Suprapubic skin (tissue), 4 donors: ENCODE measurements around the gene NMNAT2. TPM values are rescaled to one million over a fixed set of nuclear protein-coding genes. Genes with fewer than 3 reads are reported as not detected.

Experiments
- DNase-seq, 2 donors: peaks; one replicate each; pipeline ENCODE4 v3.0.0-alpha.2; 2019; ENCODE audit warnings: low spot score in 2 of 2
- H3K27ac ChIP-seq: fragments of 200-600 bp; sonication (generic); one replicate; pipeline ENCODE4 v1.5.1; 2019
- H3K27me3 ChIP-seq: fragments of 200-600 bp; sonication (generic); one replicate; pipeline ENCODE4 v1.5.1; 2019
- H3K36me3 ChIP-seq: fragments of 200-600 bp; sonication (generic); one replicate; pipeline ENCODE4 v1.5.1; 2019
- H3K4me1 ChIP-seq: fragments of 200-600 bp; sonication (generic); one replicate; pipeline ENCODE4 v1.5.1; 2019
- H3K4me3 ChIP-seq: fragments of 200-600 bp; sonication (generic); one replicate; pipeline ENCODE4 v1.5.1; 2019; ENCODE audit warnings: mild to moderate bottlenecking
- H3K9me3 ChIP-seq: fragments of 200-600 bp; sonication (generic); one replicate; pipeline ENCODE4 v1.5.1; 2019
- CTCF ChIP-seq, 2 donors: fragments of 200-600 bp in 1 of 2; fragments of 450-650 bp in 1 of 2; sonication (generic) in 1 of 2; IDR thresholded peaks; one replicate each; pipeline ENCODE4 v1.5.1; 2016 to 2019; ENCODE audit warnings: antibody characterized with exemption in 2 of 2, mild to moderate bottlenecking in 1 of 2, moderate library complexity in 1 of 2
- EP300 ChIP-seq: sonication (generic); formaldehyde crosslinking; IDR thresholded peaks from one replicate; pipeline ENCODE4 v1.6.1; 2017; ENCODE audit warnings: antibody characterized with exemption
- POLR2A ChIP-seq, 2 donors: fragments of 450-650 bp; IDR thresholded peaks; one replicate each; pipeline ENCODE4 v1.6.1; 2017; ENCODE audit warnings: antibody characterized with exemption in 2 of 2, mild to moderate bottlenecking in 2 of 2, moderate library complexity in 2 of 2
- POLR2AphosphoS5 ChIP-seq, 3 donors: sonication (generic); formaldehyde crosslinking; IDR thresholded peaks; one replicate each; pipeline ENCODE4 v1.6.1; 2017; ENCODE audit warnings: antibody characterized with exemption in 3 of 3
- WGBS: methylation state at CpG from one replicate; pipeline ENCODE4 v1.1.5; 2018; 5-methylcytosine and 5-hydroxymethylcytosine counted together
- total RNA-seq, 4 donors: library from RNA; depleted of rRNA; stranded (reverse); fragments of >200 nt; gene quantifications; one replicate each; pipeline ENCODE4 v1.1.0, GENCODE V29; 2016

The NMNAT2 gene
- total RNA-seq, 4 donors from 2014 or later: 0.48 to 0.81 (median 0.68) TPM

- WGBS: 62% methylated on average over 3 of the region's 3 CpGs
- Histone ChIP-seq H3K27ac (no peak overlapping the region), H3K27me3 (no peaks in the 10 kb centered on the region), H3K4me1 (peaks cover 6% of the 10 kb centered on the region), H3K36me3 (no peaks in the 10 kb centered on the region), H3K4me3 (no peak overlapping the region), H3K9me3 (no peaks in the 10 kb centered on the region)
- no peak for TF ChIP-seq POLR2A (IDR thresholded peaks at IDR 0.05)
- no peak for TF ChIP-seq EP300
- TF ChIP-seq CTCF (IDR thresholded peaks at IDR 0.05): no peak
- TF ChIP-seq POLR2AphosphoS5 (IDR thresholded peaks at IDR 0.05): no peak
- no peak for DNase-seq
Observed at GRCh38 chr1:183301239-183301638, 116.9 kb downstream of the NMNAT2 start.

DNA sequence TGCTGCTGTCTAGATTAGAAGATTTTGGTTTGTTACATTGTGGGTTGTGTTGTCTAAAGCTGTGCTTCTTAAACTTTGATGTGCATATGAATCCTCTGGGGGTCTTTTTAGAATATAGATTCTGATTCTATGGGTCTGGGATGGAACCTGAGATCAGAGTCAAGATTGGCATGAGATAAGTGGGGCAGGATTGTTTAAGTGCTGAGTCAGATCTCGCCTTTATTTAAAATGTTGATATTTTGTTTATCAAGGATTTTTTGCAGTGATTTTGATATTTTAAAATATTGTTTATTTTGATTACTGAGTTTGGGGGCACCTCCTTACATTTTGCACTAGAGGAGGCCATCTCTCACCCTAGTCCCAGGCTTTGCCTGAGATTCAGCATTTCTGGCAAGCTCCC is 117.4 kb downstream of the NMNAT2 start:
- 86% methylated on average over 1 of the region's 1 CpG for WGBS
- no peaks in the 10 kb centered on the region for H3K9me3 ChIP-seq
- no peak overlapping the region for H3K27ac ChIP-seq

DNA sequence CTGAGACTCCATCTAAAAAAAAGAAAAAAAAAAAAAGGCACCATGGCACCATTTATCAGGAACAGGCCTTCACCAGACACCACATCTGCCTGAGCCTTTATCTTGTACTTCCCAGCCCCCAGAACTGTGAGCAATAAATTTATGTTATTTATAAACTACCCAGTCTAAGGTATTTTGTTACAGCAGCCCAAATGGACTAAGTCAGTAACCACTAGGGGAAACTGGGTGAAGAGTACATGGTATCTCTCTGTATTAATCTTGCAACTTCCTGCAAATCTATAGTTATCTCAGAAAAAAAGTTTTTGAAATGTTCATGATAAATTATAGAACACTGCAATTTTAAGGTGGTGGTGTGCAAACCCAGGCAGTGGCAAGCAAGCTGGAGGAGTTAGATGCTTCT is 117.8 kb downstream of the NMNAT2 start:
- no peak for DNase-seq
- Histone ChIP-seq H3K4me1 (peaks cover 6% of the 10 kb centered on the region), H3K4me3 (no peak overlapping the region), H3K36me3 (no peaks in the 10 kb centered on the region), H3K27me3 (no peaks in the 10 kb centered on the region), H3K27ac (no peak overlapping the region), H3K9me3 (no peaks in the 10 kb centered on the region)
- TF ChIP-seq EP300 (no peak), POLR2A (IDR thresholded peaks at IDR 0.05) (no peak), CTCF (IDR thresholded peaks at IDR 0.05) (no peak), POLR2AphosphoS5 (IDR thresholded peaks at IDR 0.05) (no peak)

More for the DNA sequence above, 117.4 kb downstream of the NMNAT2 start:
- H3K4me1 ChIP-seq: peaks cover 6% of the 10 kb centered on the region
- no peaks in the 10 kb centered on the region for H3K27me3 ChIP-seq
- no peaks in the 10 kb centered on the region for H3K36me3 ChIP-seq
- TF ChIP-seq EP300 (no peak), CTCF (IDR thresholded peaks at IDR 0.05) (no peak), POLR2A (IDR thresholded peaks at IDR 0.05) (no peak), POLR2AphosphoS5 (IDR thresholded peaks at IDR 0.05) (no peak)
- no peak overlapping the region for H3K4me3 ChIP-seq
- no peak for DNase-seq

- Histone ChIP-seq H3K4me3 (no peak overlapping the region), H3K27ac (no peak overlapping the region), H3K36me3 (no peaks in the 10 kb centered on the region), H3K4me1 (peaks cover 17% of the 10 kb centered on the region), H3K9me3 (no peaks in the 10 kb centered on the region), H3K27me3 (no peaks in the 10 kb centered on the region)
- DNase-seq: no peak
- 94% methylated on average over 4 of the region's 4 CpGs for WGBS
- TF ChIP-seq POLR2A (IDR thresholded peaks at IDR 0.05) (no peak), POLR2AphosphoS5 (IDR thresholded peaks at IDR 0.05) (no peak), EP300 (no peak), CTCF (IDR thresholded peaks at IDR 0.05) (no peak)
Observed at GRCh38 chr1:183296782-183297181, 121.4 kb downstream of the NMNAT2 start.

- H3K9me3 ChIP-seq: no peaks in the 10 kb centered on the region
- no peak for DNase-seq
- H3K27me3 ChIP-seq: no peaks in the 10 kb centered on the region
- WGBS: 74% methylated on average over 5 of the region's 5 CpGs
- no peak overlapping the region for H3K27ac ChIP-seq
- no peaks in the 10 kb centered on the region for H3K36me3 ChIP-seq
- TF ChIP-seq CTCF (IDR thresholded peaks at IDR 0.05): no peak
- no peak for TF ChIP-seq POLR2A (IDR thresholded peaks at IDR 0.05)
- no peak for TF ChIP-seq EP300
- no peak for TF ChIP-seq POLR2AphosphoS5 (IDR thresholded peaks at IDR 0.05)
- H3K4me3 ChIP-seq: no peak overlapping the region
- peaks cover 23% of the 10 kb centered on the region for H3K4me1 ChIP-seq
Observed at GRCh38 chr1:183295521-183295920, 122.7 kb downstream of the NMNAT2 start.
